ENCODE results near the gene NADSYN1. TPM values are rescaled to one million over a fixed set of nuclear protein-coding genes. Genes with fewer than 3 reads are reported as not detected.

NADSYN1 gene
- polyA plus RNA-seq, 3 donors = 44.1 to 162 (median 44.8) TPM

DNA sequence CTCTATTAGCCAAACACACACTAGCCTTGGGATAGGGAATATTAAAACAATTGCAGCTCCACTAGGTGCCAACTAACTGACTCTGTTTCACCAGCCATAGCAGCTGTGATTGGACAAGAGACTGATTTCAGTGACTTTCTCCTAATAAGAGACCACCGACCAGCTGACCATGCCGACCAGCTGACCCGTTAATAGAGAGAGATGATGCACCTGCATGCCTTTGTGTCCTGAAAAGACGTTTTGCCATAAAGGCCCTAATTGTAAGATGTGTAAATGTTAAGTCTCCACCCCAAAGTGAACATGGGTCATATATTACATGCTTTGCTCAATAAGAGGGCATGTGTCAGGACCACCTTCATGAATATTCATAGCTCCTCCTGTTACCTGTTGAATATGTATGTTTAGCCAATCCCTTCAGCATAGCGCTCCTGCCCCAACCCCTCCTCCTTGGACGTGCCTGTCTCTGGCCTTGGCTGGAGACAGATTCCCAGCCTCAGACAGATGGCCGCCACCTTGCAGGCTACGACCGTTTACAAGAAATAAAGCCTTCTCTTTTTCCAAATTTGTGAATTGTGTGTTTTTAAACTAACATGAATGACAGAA, 1.3 kb upstream of the NADSYN1 start:
- H3K27ac ChIP-seq (ENCODE audit: low read depth in 1 of 2, low read length in 2 of 2) = peak overlapping the region; percentile 67 to 90
- peaks cover 0 to 2% of the 10 kb centered on the region in 2 donors for H3K9me3 ChIP-seq (replicated peaks in 1 of 2; ENCODE audit: control insufficient read depth in 1 of 2, insufficient read depth in 1 of 2, low read length in 2 of 2)
- Mint-ChIP-seq H3K9me3 (peaks cover 0 to 6% (median 3%) of the 10 kb centered on the region in 7 donors), H3K4me3 (peak overlapping the region; percentile 87 to 91), H3K4me1 (peaks cover 60% of the 10 kb centered on the region), H3K36me3 (peaks cover 23 to 24% of the 10 kb centered on the region in 2 donors), H3K27me3 (ENCODE audit: low read depth in 3 of 3) (no peaks in the 10 kb centered on the region), H3K27ac (peak overlapping the region; percentile 77 to 92 (median 88))
- peak overlapping the region; percentile 72 to 94 (median 79) for H3K4me3 ChIP-seq (replicated peaks in 1 of 3; ENCODE audit: low read depth in 2 of 3, low read length in 3 of 3)
- no peak for TF ChIP-seq CTCF (IDR thresholded peaks at IDR 0.05)
- intact Hi-C loops (cut with micrococcal nuclease) = no loop called here
- H4K20me1 ChIP-seq (ENCODE audit: insufficient read depth, low read length) = peaks cover 31% of the 10 kb centered on the region
- peaks cover 36% of the 10 kb centered on the region for H3K79me2 ChIP-seq (ENCODE audit: insufficient read depth, low read length)
- H2AFZ ChIP-seq (ENCODE audit: insufficient read depth, low read depth, low read length, poor library complexity, severe bottlenecking) = peak overlapping the region; percentile 84
- peak in 2 of 3 donors; percentile 10 to 14 for DNase-seq
- WGBS (ENCODE audit: insufficient coverage) = no CpG with 5 or more reads among the region's 9 CpGs
- peak overlapping the region; percentile 89 for H3K9ac ChIP-seq (ENCODE audit: insufficient read depth, low read length, poor library complexity, severe bottlenecking)
- H3K36me3 ChIP-seq (replicated peaks in 1 of 2; ENCODE audit: control insufficient read depth in 1 of 2, insufficient read depth in 2 of 2, low read length in 2 of 2) = peaks cover 21 to 22% of the 10 kb centered on the region in 2 donors
- no peaks in the 10 kb centered on the region for H3K27me3 ChIP-seq (ENCODE audit: control insufficient read depth in 2 of 2, insufficient read depth in 2 of 2, low read length in 2 of 2)
- H3K4me1 ChIP-seq (ENCODE audit: control insufficient read depth in 1 of 2, insufficient read depth in 2 of 2, low read length in 2 of 2) = peaks cover 48 to 56% of the 10 kb centered on the region in 2 donors
- H3K4me2 ChIP-seq (replicated peaks; ENCODE audit: extremely low read depth, low read length, poor library complexity, severe bottlenecking) = peak overlapping the region; percentile 94

DNA sequence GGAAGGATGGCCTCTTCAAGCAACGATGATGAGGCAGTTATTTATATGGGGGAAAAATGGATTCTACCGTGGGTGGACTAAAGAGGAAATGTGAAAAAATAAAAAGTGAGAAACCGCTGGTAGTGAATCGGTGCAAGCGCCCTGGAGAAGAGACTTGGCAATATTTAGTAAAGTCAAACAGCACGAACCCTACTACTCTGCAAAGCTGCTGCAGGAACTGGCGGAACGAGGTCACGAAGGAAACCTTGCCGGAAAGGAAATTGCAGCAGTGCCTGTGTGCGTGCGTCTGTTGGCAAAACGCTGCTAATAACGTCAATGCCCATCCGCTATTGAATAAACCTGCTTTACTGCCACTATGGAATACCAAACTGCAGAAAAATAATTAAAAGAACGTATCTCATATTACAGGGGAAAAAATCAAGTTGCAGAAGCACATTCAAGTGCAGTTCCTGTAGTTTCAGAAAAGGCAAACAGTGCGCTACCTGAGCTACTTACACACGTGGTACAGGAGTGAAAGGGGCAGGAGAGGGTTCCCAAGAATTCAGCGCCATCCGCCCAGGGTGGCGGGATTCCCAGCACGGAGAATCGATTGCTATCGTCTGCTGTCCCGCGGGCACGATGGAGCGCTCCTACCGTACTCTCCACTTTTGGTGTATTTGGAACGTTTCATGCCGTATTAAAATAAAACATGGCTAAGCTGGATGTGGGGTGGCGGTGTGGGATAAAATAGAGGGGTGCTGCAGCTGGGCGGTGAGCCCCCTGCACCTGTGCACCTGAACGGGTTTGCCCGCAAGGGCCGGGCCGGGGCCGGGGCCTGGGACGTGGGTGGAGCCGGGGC, 585 bp upstream of the NADSYN1 start:
- intact Hi-C loops (cut with micrococcal nuclease) = no loop called here
- 0% methylated on average over 29 of the region's 40 CpGs for WGBS (ENCODE audit: insufficient coverage)
- peak overlapping the region; percentile 67 to 90 for H3K27ac ChIP-seq (ENCODE audit: low read depth in 1 of 2, low read length in 2 of 2)
- Mint-ChIP-seq H3K4me1 (peaks cover 53% of the 10 kb centered on the region), H3K27ac (peak overlapping the region; percentile 77 to 92 (median 88)), H3K9me3 (peaks cover 0 to 3% (median 0%) of the 10 kb centered on the region in 7 donors), H3K27me3 (ENCODE audit: low read depth in 3 of 3) (no peaks in the 10 kb centered on the region), H3K4me3 (peak overlapping the region; percentile 87 to 91), H3K36me3 (peaks cover 28 to 30% of the 10 kb centered on the region in 2 donors)
- H3K4me2 ChIP-seq (replicated peaks; ENCODE audit: extremely low read depth, low read length, poor library complexity, severe bottlenecking) = peak overlapping the region; percentile 94
- H3K27me3 ChIP-seq (ENCODE audit: control insufficient read depth in 2 of 2, insufficient read depth in 2 of 2, low read length in 2 of 2) = no peaks in the 10 kb centered on the region
- peak overlapping the region; percentile 72 to 94 (median 79) for H3K4me3 ChIP-seq (replicated peaks in 1 of 3; ENCODE audit: low read depth in 2 of 3, low read length in 3 of 3)
- H4K20me1 ChIP-seq (ENCODE audit: insufficient read depth, low read length) = peaks cover 38% of the 10 kb centered on the region
- TF ChIP-seq CTCF (IDR thresholded peaks at IDR 0.05) = no peak
- H2AFZ ChIP-seq (ENCODE audit: insufficient read depth, low read depth, low read length, poor library complexity, severe bottlenecking) = peak overlapping the region; percentile 84
- peaks cover 41% of the 10 kb centered on the region for H3K79me2 ChIP-seq (ENCODE audit: insufficient read depth, low read length)
- H3K4me1 ChIP-seq (ENCODE audit: control insufficient read depth in 1 of 2, insufficient read depth in 2 of 2, low read length in 2 of 2) = peaks cover 41 to 49% of the 10 kb centered on the region in 2 donors
- peaks cover 28 to 29% of the 10 kb centered on the region in 2 donors for H3K36me3 ChIP-seq (replicated peaks in 1 of 2; ENCODE audit: control insufficient read depth in 1 of 2, insufficient read depth in 2 of 2, low read length in 2 of 2)
- peak; percentile 46 to 69 (median 64) for DNase-seq
- no peaks in the 10 kb centered on the region for H3K9me3 ChIP-seq (replicated peaks in 1 of 2; ENCODE audit: control insufficient read depth in 1 of 2, insufficient read depth in 1 of 2, low read length in 2 of 2)
- peak overlapping the region; percentile 89 for H3K9ac ChIP-seq (ENCODE audit: insufficient read depth, low read length, poor library complexity, severe bottlenecking)

Data from CD14-positive monocyte (primary cell).